IMR-90 (cell line): ENCODE measurements around the gene STARD7. TPM values are rescaled to one million over a fixed set of nuclear protein-coding genes. Genes with fewer than 3 reads are reported as not detected.

Experiments used
- ATAC-seq: fragments of 200-7000 bp; cut with Tn5 transposase; 2 replicates; pipeline ENCODE4 v1.9.1; 2020; ENCODE audit warnings: low read depth, mild to moderate bottlenecking, moderate library complexity
- BruUV-seq: library from RNA; stranded (reverse); fragments of 400-500 nt; replicated peaks from 2 replicates; lab custom pipeline; 2021; lab: Mats Ljungman, UMichigan
- CTCF ChIA-PET: fragments of 300-600 bp; formaldehyde crosslinking; extraction: SDS; loops from one replicate; lab custom pipeline; 2021; ENCODE audit warnings: antibody characterized with exemption; lab: Yijun Ruan, JAX
- POLR2A ChIA-PET: fragments of 300-600 bp; sonication (Branson Sonifier 250); formaldehyde crosslinking; loops from one replicate; lab custom pipeline; 2022; ENCODE audit warnings: antibody characterized with exemption; ENCODE audit not compliant: unreplicated experiment; lab: Charles Lee
- DNase-seq: peaks from one replicate; pipeline ENCODE4 v3.0.0; 2013
- H2AFZ ChIP-seq: replicated peaks from 2 replicates; pipeline ENCODE3; 2013; ENCODE audit warnings: low read length, mild to moderate bottlenecking; ENCODE audit not compliant: poor library complexity
- H2AK5ac ChIP-seq: 2 replicates; pipeline ENCODE4 v1.6.1; 2013; ENCODE audit warnings: low read depth, low read length, inconsistent platforms
- H2AK9ac ChIP-seq: replicated peaks from 2 replicates; pipeline ENCODE3; 2013; ENCODE audit warnings: mild to moderate bottlenecking, low read depth, low read length, moderate library complexity; ENCODE audit not compliant: poor library complexity
- H2BK120ac ChIP-seq: 2 replicates; pipeline ENCODE4 v1.6.1; 2013; ENCODE audit warnings: low read depth, low read length, inconsistent platforms
- H2BK15ac ChIP-seq: 3 replicates; pipeline ENCODE4 v1.6.1; 2013; ENCODE audit warnings: low read depth, low read length, inconsistent platforms
- H2BK20ac ChIP-seq: 2 replicates; pipeline ENCODE4 v1.6.1; 2013; ENCODE audit warnings: low read depth, mild to moderate bottlenecking, inconsistent platforms, low read length, moderate library complexity
- H2BK5ac ChIP-seq: 2 replicates; pipeline ENCODE4 v1.6.1; 2013; ENCODE audit warnings: mild to moderate bottlenecking, low read depth, low read length, inconsistent platforms; ENCODE audit not compliant: poor library complexity, severe bottlenecking
- H3K14ac ChIP-seq: replicated peaks from 2 replicates; pipeline ENCODE4 v1.6.1; 2013; ENCODE audit warnings: low read depth, low read length, inconsistent platforms
- H3K18ac ChIP-seq: 2 replicates; pipeline ENCODE4 v1.6.1; 2013; ENCODE audit warnings: low read depth, low read length, control low read depth
- H3K23ac ChIP-seq: 2 replicates; pipeline ENCODE4 v1.6.1; 2013; ENCODE audit warnings: low read depth, low read length, inconsistent platforms
- H3K27ac ChIP-seq: 2 replicates; pipeline ENCODE4 v1.5.1; 2013; ENCODE audit warnings: mild to moderate bottlenecking, control low read depth, low read length; ENCODE audit not compliant: insufficient read depth
- H3K27me3 ChIP-seq: 2 replicates; pipeline ENCODE4 v1.6.1; 2013; ENCODE audit warnings: low read length; ENCODE audit not compliant: control insufficient read depth, insufficient read depth
- H3K36me3 ChIP-seq: 2 replicates; pipeline ENCODE4 v1.6.1; 2013; ENCODE audit warnings: low read length, mixed read lengths; ENCODE audit not compliant: control insufficient read depth, insufficient read depth
- H3K4ac ChIP-seq: 2 replicates; pipeline ENCODE4 v1.6.1; 2013; ENCODE audit warnings: low read depth, low read length, inconsistent platforms
- H3K4me1 ChIP-seq: 2 replicates; pipeline ENCODE4 v1.6.1; 2013; ENCODE audit warnings: low read length, mixed read lengths; ENCODE audit not compliant: control insufficient read depth, insufficient read depth
- H3K4me2 ChIP-seq: 2 replicates; pipeline ENCODE4 v1.6.1; 2013; ENCODE audit warnings: low read depth, mild to moderate bottlenecking, control low read depth, low read length, moderate library complexity
- H3K4me3 ChIP-seq: 2 replicates; pipeline ENCODE4 v1.5.1; 2013; ENCODE audit warnings: low read depth, mild to moderate bottlenecking, control low read depth, low read length, moderate library complexity; ENCODE audit not compliant: insufficient read depth
- H3K56ac ChIP-seq: 2 replicates; pipeline ENCODE4 v1.6.1; 2013; ENCODE audit warnings: low read length, inconsistent platforms; ENCODE audit not compliant: insufficient read depth; ENCODE audit errors: extremely low read depth
- H3K79me1 ChIP-seq, 2 experiments: 2 replicates each; pipeline ENCODE4 v1.6.1; 2013; ENCODE audit warnings: low read length in 2 of 2, inconsistent platforms in 1 of 2, low read depth in 1 of 2
- H3K9ac ChIP-seq: 2 replicates; pipeline ENCODE4 v1.6.1; 2013; ENCODE audit warnings: low read depth, low read length, control low read depth
- H3K9me1 ChIP-seq: 2 replicates; pipeline ENCODE4 v1.6.1; 2013; ENCODE audit warnings: low read length, inconsistent platforms; ENCODE audit not compliant: insufficient read depth
- H3K9me3 ChIP-seq: 2 replicates; pipeline ENCODE4 v1.6.1; 2013; ENCODE audit warnings: low read length; ENCODE audit not compliant: control insufficient read depth, insufficient read depth
- H4K20me1 ChIP-seq: 2 replicates; pipeline ENCODE4 v1.6.1; 2013; ENCODE audit warnings: low read length, inconsistent platforms; ENCODE audit not compliant: insufficient read depth
- H4K5ac ChIP-seq: 2 replicates; pipeline ENCODE4 v1.6.1; 2013; ENCODE audit warnings: mild to moderate bottlenecking, low read depth, low read length, control low read depth
- H4K8ac ChIP-seq, 2 experiments: 2 replicates each; pipeline ENCODE4 v1.6.1; 2013; ENCODE audit warnings: low read depth in 2 of 2, low read length in 2 of 2, control low read depth in 1 of 2, inconsistent platforms in 1 of 2
- H4K91ac ChIP-seq: 2 replicates; pipeline ENCODE4 v1.6.1; 2013; ENCODE audit warnings: low read depth, low read length, inconsistent platforms; ENCODE audit not compliant: insufficient read depth
- RAD21 ChIP-seq: IDR thresholded peaks from 2 replicates; pipeline ENCODE4 v1.6.1; 2012; ENCODE audit warnings: low read length, improper control_type of control experiment
- WGBS, 2 experiments: methylation state at CpG; one replicate each; pipeline versions ENCODE4 v1.1.5 to v1.1.7; 2013; ENCODE audit warnings: missing lambda C conversion rate in 2 of 2; ENCODE audit not compliant: insufficient read length in 1 of 2; ENCODE audit errors: extremely low coverage in 2 of 2; 5-methylcytosine and 5-hydroxymethylcytosine counted together
- dilution Hi-C: fragments of 300-500 bp; cut with HindIII; formaldehyde crosslinking; loops from one replicate; pipeline ENCODE4 v1.14.3; 2018; ENCODE audit warnings: low sequenced_read_pairs; ENCODE audit not compliant: unreplicated experiment
- in situ Hi-C: fragments of 300-500 bp; cut with MboI; formaldehyde crosslinking; loops from 3 replicates; pipeline ENCODE4 v1.14.3; 2019; ENCODE audit warnings: low sequenced_read_pairs, inconsistent platforms, mixed read lengths
- intact Hi-C: fragments of 100-400 bp; cut with micrococcal nuclease; formaldehyde crosslinking; loops from 2 replicates; pipeline ENCODE4 v1.10.0; 2022
- polyA plus RNA-seq, 3 experiments: library from polyadenylated mRNA; depleted of rRNA; stranded (reverse); fragments of >200 nt; gene quantifications; 2 replicates each; pipeline ENCODE4 v1.2.3, GENCODE V29; 2012; ENCODE audit warnings: low replicate concordance in 1 of 3
- total RNA-seq: library from RNA; depleted of rRNA; stranded (reverse); fragments of >200 nt; gene quantifications from 2 replicates; pipeline ENCODE4 v1.2.3, GENCODE V29; 2012

STARD7 gene
- total and polyA plus RNA-seq, 2 of the 4 experiments (the other 2 are of a cell fraction) = 61.7 to 138 TPM

DNA sequence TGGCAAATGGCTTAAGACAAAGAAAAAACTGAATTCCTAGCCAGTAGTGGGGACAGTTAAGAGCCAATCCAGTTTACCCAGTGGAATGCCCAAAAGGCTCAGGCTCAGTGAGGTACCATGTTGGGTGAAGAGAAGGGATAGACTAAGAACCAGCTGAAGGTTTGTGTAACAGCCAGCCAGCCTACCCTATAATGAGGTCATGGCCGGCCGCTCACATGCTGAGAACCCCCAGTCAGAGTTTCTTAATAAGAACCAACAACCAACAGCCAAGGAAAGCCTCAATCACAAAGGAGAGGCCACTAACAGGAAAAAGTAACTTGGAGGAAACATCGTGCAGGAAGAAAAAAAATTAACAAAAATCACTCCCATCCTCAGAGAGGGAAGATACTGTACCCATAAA lies 38.0 kb downstream of the STARD7 start:
- H3K14ac ChIP-seq = no peak overlapping the region
- no peaks in the 10 kb centered on the region for H4K20me1 ChIP-seq
- no peaks in the 10 kb centered on the region for H3K4me1 ChIP-seq
- no peak overlapping the region for H2AFZ ChIP-seq
- in situ Hi-C loops = no loop called here
- ChIA-PET CTCF (no interaction called here), POLR2A (no interaction called here)
- H2BK15ac ChIP-seq = no peak overlapping the region
- H3K4me3 ChIP-seq = no peak overlapping the region
- H2BK20ac ChIP-seq = no peak overlapping the region
- H4K8ac ChIP-seq = no peak overlapping the region
- H3K4ac ChIP-seq = no peak overlapping the region
- H3K4me2 ChIP-seq = no peak overlapping the region
- H3K9ac ChIP-seq = no peak overlapping the region
- no peak overlapping the region for H2AK9ac ChIP-seq
- no peaks in the 10 kb centered on the region for H3K9me3 ChIP-seq
- H3K18ac ChIP-seq = no peak overlapping the region
- no peak overlapping the region for H3K56ac ChIP-seq
- no peak overlapping the region for H3K23ac ChIP-seq
- intact Hi-C loops = no loop called here
- H3K27ac ChIP-seq = no peak overlapping the region
- no TSS peak for BruUV-seq
- no peak overlapping the region for H2BK5ac ChIP-seq
- H3K27me3 ChIP-seq = no peaks in the 10 kb centered on the region
- WGBS, 2 experiments = no CpG with 5 or more reads among the region's 3 CpGs
- DNase-seq (no peak), ATAC-seq (no peak)
- H2BK120ac ChIP-seq = no peak overlapping the region
- TF ChIP-seq RAD21 = no peak
- no peak overlapping the region for H2AK5ac ChIP-seq
- H4K5ac ChIP-seq = no peak overlapping the region
- no peaks in the 10 kb centered on the region for H3K36me3 ChIP-seq
- H3K79me1 ChIP-seq = no peaks in the 10 kb centered on the region
- dilution Hi-C loops = no loop called here
- no peaks in the 10 kb centered on the region for H3K9me1 ChIP-seq
- no peak overlapping the region for H4K91ac ChIP-seq
